Measurements from ENCODE around the gene DOHH. TPM values are rescaled to one million over a fixed set of nuclear protein-coding genes. Genes with fewer than 3 reads are reported as not detected.

Gene DOHH
- total RNA-seq, 1 experiment from 2014 or later = 22.3 TPM

GRCh38 chr19:3504735-3505134 lies 4.3 kb upstream of the DOHH start:
- peaks cover 10% of the 10 kb centered on the region for H3K36me3 ChIP-seq (ENCODE audit: insufficient read depth, low read length, poor library complexity, severe bottlenecking)
- peak overlapping the region; percentile 90 for H3K27ac ChIP-seq (ENCODE audit: low read depth, low read length, poor library complexity, severe bottlenecking)
- no peak overlapping the region for H3K4me3 ChIP-seq (ENCODE audit: low read depth, low read length, poor library complexity, severe bottlenecking)
- BruUV-seq (replicated peaks) = no TSS peak
- ChIA-PET POLR2A (ENCODE audit: low non-redundant PET) (no interaction called here), CTCF (no interaction called here)
- H3K9me3 ChIP-seq (ENCODE audit: low read depth, low read length, poor library complexity, severe bottlenecking) = no peaks in the 10 kb centered on the region
- intact Hi-C loops (cut with micrococcal nuclease; ENCODE audit: unreplicated experiment) = no loop called here
- peaks cover 23% of the 10 kb centered on the region for H3K4me1 ChIP-seq (ENCODE audit: insufficient read depth, low read length, poor library complexity, severe bottlenecking)
- no peak for TF ChIP-seq EZH2 (IDR thresholded peaks at IDR 0.05; ENCODE audit: borderline replicate concordance, low read depth, low read length, poor library complexity, severe bottlenecking)
- TF ChIP-seq, protein P1, sequence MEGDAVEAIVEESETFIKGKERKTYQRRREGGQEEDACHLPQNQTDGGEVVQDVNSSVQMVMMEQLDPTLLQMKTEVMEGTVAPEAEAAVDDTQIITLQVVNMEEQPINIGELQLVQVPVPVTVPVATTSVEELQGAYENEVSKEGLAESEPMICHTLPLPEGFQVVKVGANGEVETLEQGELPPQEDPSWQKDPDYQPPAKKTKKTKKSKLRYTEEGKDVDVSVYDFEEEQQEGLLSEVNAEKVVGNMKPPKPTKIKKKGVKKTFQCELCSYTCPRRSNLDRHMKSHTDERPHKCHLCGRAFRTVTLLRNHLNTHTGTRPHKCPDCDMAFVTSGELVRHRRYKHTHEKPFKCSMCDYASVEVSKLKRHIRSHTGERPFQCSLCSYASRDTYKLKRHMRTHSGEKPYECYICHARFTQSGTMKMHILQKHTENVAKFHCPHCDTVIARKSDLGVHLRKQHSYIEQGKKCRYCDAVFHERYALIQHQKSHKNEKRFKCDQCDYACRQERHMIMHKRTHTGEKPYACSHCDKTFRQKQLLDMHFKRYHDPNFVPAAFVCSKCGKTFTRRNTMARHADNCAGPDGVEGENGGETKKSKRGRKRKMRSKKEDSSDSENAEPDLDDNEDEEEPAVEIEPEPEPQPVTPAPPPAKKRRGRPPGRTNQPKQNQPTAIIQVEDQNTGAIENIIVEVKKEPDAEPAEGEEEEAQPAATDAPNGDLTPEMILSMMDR (conservative IDR thresholded peaks at IDR 0.05; ENCODE audit: low read depth, low read length) = no peak
- DNase-seq (ENCODE audit: low spot score) = no peak
- no peaks in the 10 kb centered on the region for H3K27me3 ChIP-seq (replicated peaks; ENCODE audit: insufficient read depth, low read depth, low read length, poor library complexity)

DNA sequence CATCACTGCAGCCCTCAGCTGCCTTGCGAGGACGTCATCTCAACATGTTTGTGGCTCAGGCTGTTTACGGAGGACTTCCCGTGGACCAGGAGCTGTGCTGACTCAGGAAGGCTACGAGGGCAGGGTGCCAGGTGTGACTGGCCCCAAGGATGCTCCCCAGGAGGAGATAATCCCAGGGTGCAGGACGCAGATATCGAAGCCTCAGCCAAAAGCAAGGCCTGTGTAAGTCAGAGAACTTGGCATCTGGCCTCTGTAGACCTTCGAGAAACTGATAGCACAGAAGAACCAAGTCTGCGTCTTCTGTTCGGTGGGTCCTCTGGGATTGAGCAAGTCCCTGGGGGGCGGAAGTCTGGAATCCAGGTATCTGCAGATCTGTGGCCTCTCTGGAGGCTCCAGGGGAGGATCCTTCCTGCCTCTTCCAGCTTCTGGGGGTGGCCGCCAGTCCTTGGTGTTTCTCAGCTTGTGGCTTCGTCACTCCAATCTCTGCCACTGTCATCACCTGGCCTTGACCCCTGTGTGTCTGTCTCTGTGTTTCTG lies 2.6 kb upstream of the DOHH start:
- BruUV-seq (replicated peaks) = no TSS peak
- Histone ChIP-seq H3K36me3 (ENCODE audit: insufficient read depth, low read length, poor library complexity, severe bottlenecking) (no peaks in the 10 kb centered on the region), H3K27ac (ENCODE audit: low read depth, low read length, poor library complexity, severe bottlenecking) (no peak overlapping the region), H3K4me3 (ENCODE audit: low read depth, low read length, poor library complexity, severe bottlenecking) (no peak overlapping the region), H3K9me3 (ENCODE audit: low read depth, low read length, poor library complexity, severe bottlenecking) (no peaks in the 10 kb centered on the region), H3K4me1 (ENCODE audit: insufficient read depth, low read length, poor library complexity, severe bottlenecking) (peaks cover 20% of the 10 kb centered on the region), H3K27me3 (replicated peaks; ENCODE audit: insufficient read depth, low read depth, low read length, poor library complexity) (no peaks in the 10 kb centered on the region)
- CTCF ChIA-PET = interaction anchor here (0.8 kb wide), 1 partner anchor 422 kb away, joined by 5 read pairs; no protein-coding TSS in a partner anchor
- POLR2A ChIA-PET (ENCODE audit: low non-redundant PET) = interaction anchor here (0.7 kb wide), 1 partner anchor 199 kb away, joined by 5 read pairs; no protein-coding TSS in a partner anchor
- intact Hi-C loops (cut with micrococcal nuclease; ENCODE audit: unreplicated experiment) = no loop called here
- TF ChIP-seq, protein P1 (conservative IDR thresholded peaks at IDR 0.05; ENCODE audit: low read depth, low read length) = no peak
- TF ChIP-seq EZH2 (IDR thresholded peaks at IDR 0.05; ENCODE audit: borderline replicate concordance, low read depth, low read length, poor library complexity, severe bottlenecking) = no peak
- no peak for DNase-seq (ENCODE audit: low spot score)

DNA sequence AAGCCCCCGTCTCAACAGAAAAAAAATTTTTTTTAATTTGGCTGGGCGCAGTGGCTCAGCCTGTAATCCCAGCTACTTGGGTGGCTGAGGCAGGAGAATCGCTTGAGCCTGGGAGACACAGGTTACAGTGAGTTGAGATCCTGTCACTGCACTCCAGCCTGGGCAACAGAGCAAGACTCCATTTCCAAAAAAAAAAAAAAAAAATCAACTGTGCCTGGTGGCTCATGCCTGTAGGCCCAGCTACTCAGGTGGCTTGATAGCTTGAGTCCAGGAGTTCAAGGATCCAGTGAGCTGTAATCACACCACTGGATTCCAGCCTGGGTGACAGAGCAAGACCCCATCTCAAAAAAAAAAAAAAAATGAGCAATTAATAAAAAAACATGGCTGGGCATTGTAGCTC lies 1.3 kb upstream of the DOHH start:
- H3K36me3 ChIP-seq (ENCODE audit: insufficient read depth, low read length, poor library complexity, severe bottlenecking) = peaks cover 5% of the 10 kb centered on the region
- no peak for DNase-seq (ENCODE audit: low spot score)
- POLR2A ChIA-PET (ENCODE audit: low non-redundant PET) = no interaction called here
- H3K27ac ChIP-seq (ENCODE audit: low read depth, low read length, poor library complexity, severe bottlenecking) = no peak overlapping the region
- intact Hi-C loops (cut with micrococcal nuclease; ENCODE audit: unreplicated experiment) = no loop called here
- H3K4me1 ChIP-seq (ENCODE audit: insufficient read depth, low read length, poor library complexity, severe bottlenecking) = peaks cover 12% of the 10 kb centered on the region
- H3K27me3 ChIP-seq (replicated peaks; ENCODE audit: insufficient read depth, low read depth, low read length, poor library complexity) = no peaks in the 10 kb centered on the region
- no peak for TF ChIP-seq EZH2 (IDR thresholded peaks at IDR 0.05; ENCODE audit: borderline replicate concordance, low read depth, low read length, poor library complexity, severe bottlenecking)
- TF ChIP-seq, protein P1 (conservative IDR thresholded peaks at IDR 0.05; ENCODE audit: low read depth, low read length) = no peak
- CTCF ChIA-PET = no interaction called here
- BruUV-seq (replicated peaks) = no TSS peak
- H3K4me3 ChIP-seq (ENCODE audit: low read depth, low read length, poor library complexity, severe bottlenecking) = no peak overlapping the region
- H3K9me3 ChIP-seq (ENCODE audit: low read depth, low read length, poor library complexity, severe bottlenecking) = no peaks in the 10 kb centered on the region

Data from A673 (cell line).